GM12878 (cell line): ENCODE data around the gene TCF12.

Experiments
- CHD1 ChIP-seq: IDR thresholded peaks from 2 replicates; pipeline ENCODE4 v1.6.1; 2012; ENCODE audit warnings: low read depth, low read length, improper control_type of control experiment
- CHD2 ChIP-seq: IDR thresholded peaks from 2 replicates; pipeline ENCODE4 v1.6.1; 2011; ENCODE audit warnings: low read depth, low read length, improper control_type of control experiment, borderline replicate concordance
- EZH2 ChIP-seq: IDR thresholded peaks from 2 replicates; pipeline ENCODE4 v1.6.1; 2012; ENCODE audit warnings: low read depth, mild to moderate bottlenecking, control low read depth, inconsistent platforms, low read length, borderline replicate concordance; ENCODE audit not compliant: control insufficient read depth
- GATAD2B ChIP-seq: fragments of 450-650 bp; conservative IDR thresholded peaks from 2 replicates; pipeline ENCODE4 v1.6.1; 2017; ENCODE audit warnings: low read depth, mild to moderate bottlenecking, moderate library complexity
- HDAC2 ChIP-seq: fragments of 200-600 bp; sonication (generic); IDR thresholded peaks from 2 replicates; pipeline ENCODE4 v1.6.1; 2017
- NBN ChIP-seq: fragments of 450-650 bp; IDR thresholded peaks from 2 replicates; pipeline ENCODE4 v1.6.1; 2016
- POLR2A ChIP-seq: IDR thresholded peaks from 2 replicates; pipeline ENCODE4 v1.6.1; 2011; ENCODE audit warnings: low read depth, mild to moderate bottlenecking, low read length
- POLR2AphosphoS5 ChIP-seq: IDR thresholded peaks from 2 replicates; pipeline ENCODE4 v1.6.1; 2011; ENCODE audit warnings: mild to moderate bottlenecking, low read length, inconsistent platforms
- TF ChIP-seq, protein P1 (sequence below), 3 experiments: IDR thresholded peaks in 2 of 3; conservative IDR thresholded peaks in 1 of 3; 2 replicates each; pipeline ENCODE4 v1.5.1; 2011; ENCODE audit warnings: low read depth in 3 of 3, low read length in 3 of 3, mild to moderate bottlenecking in 3 of 3, control low read depth in 2 of 3, moderate library complexity in 2 of 3, inconsistent platforms in 1 of 3, mixed read lengths in 1 of 3; ENCODE audit not compliant: control insufficient read depth in 2 of 3, insufficient read depth in 1 of 3; ENCODE audit errors: extremely low read depth in 1 of 3
- TF ChIP-seq, protein P2 (sequence below): fragments of 450-650 bp; IDR thresholded peaks from 2 replicates; pipeline ENCODE4 v1.6.1; 2017; ENCODE audit warnings: antibody characterized with exemption, mild to moderate bottlenecking, moderate library complexity
- TF ChIP-seq, protein P3 (sequence below): IDR thresholded peaks from 2 replicates; pipeline ENCODE4 v1.6.1; 2012; ENCODE audit warnings: low read depth, low read length, improper control_type of control experiment

DNA sequence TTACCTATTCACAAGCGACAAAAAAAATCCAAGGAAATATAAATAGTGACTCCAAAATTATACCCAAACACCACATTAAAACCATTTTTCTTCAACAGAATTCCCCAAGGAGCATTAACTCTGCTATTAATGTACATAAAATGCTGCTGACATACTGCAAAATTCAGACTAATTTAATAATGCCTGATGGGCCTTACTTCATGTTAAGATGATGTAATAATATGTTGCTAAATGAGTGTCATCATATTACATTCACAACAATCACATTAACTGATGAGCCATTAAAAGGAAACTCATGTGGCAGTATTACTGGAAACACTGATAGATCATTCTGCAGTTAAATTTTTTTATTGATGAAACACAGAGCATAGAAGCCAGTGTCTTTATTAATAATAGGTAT is 253.0 kb downstream of the TCF12 start:
- TF ChIP-seq HDAC2: no peak
- TF ChIP-seq, protein P1, sequence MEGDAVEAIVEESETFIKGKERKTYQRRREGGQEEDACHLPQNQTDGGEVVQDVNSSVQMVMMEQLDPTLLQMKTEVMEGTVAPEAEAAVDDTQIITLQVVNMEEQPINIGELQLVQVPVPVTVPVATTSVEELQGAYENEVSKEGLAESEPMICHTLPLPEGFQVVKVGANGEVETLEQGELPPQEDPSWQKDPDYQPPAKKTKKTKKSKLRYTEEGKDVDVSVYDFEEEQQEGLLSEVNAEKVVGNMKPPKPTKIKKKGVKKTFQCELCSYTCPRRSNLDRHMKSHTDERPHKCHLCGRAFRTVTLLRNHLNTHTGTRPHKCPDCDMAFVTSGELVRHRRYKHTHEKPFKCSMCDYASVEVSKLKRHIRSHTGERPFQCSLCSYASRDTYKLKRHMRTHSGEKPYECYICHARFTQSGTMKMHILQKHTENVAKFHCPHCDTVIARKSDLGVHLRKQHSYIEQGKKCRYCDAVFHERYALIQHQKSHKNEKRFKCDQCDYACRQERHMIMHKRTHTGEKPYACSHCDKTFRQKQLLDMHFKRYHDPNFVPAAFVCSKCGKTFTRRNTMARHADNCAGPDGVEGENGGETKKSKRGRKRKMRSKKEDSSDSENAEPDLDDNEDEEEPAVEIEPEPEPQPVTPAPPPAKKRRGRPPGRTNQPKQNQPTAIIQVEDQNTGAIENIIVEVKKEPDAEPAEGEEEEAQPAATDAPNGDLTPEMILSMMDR (IDR thresholded peaks at IDR 0.05 in 2 of 3, conservative IDR thresholded peaks at IDR 0.05 in 1 of 3; ENCODE audit: control insufficient read depth in 2 of 3, extremely low read depth in 1 of 3, insufficient read depth in 1 of 3, low read depth in 3 of 3, low read length in 3 of 3): no peak
- no peak for TF ChIP-seq CHD1
- no peak for TF ChIP-seq EZH2
- TF ChIP-seq, protein P2, sequence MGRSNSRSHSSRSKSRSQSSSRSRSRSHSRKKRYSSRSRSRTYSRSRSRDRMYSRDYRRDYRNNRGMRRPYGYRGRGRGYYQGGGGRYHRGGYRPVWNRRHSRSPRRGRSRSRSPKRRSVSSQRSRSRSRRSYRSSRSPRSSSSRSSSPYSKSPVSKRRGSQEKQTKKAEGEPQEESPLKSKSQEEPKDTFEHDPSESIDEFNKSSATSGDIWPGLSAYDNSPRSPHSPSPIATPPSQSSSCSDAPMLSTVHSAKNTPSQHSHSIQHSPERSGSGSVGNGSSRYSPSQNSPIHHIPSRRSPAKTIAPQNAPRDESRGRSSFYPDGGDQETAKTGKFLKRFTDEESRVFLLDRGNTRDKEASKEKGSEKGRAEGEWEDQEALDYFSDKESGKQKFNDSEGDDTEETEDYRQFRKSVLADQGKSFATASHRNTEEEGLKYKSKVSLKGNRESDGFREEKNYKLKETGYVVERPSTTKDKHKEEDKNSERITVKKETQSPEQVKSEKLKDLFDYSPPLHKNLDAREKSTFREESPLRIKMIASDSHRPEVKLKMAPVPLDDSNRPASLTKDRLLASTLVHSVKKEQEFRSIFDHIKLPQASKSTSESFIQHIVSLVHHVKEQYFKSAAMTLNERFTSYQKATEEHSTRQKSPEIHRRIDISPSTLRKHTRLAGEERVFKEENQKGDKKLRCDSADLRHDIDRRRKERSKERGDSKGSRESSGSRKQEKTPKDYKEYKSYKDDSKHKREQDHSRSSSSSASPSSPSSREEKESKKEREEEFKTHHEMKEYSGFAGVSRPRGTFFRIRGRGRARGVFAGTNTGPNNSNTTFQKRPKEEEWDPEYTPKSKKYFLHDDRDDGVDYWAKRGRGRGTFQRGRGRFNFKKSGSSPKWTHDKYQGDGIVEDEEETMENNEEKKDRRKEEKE: no peak
- TF ChIP-seq, protein P3, sequence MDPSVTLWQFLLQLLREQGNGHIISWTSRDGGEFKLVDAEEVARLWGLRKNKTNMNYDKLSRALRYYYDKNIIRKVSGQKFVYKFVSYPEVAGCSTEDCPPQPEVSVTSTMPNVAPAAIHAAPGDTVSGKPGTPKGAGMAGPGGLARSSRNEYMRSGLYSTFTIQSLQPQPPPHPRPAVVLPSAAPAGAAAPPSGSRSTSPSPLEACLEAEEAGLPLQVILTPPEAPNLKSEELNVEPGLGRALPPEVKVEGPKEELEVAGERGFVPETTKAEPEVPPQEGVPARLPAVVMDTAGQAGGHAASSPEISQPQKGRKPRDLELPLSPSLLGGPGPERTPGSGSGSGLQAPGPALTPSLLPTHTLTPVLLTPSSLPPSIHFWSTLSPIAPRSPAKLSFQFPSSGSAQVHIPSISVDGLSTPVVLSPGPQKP: no peak
- TF ChIP-seq CHD2: no peak
- no peak for TF ChIP-seq POLR2AphosphoS5
- TF ChIP-seq GATAD2B: no peak
- no peak for TF ChIP-seq POLR2A
- TF ChIP-seq NBN: no peak
